Esophagus muscularis mucosa (tissue), 4 donors: ENCODE measurements around the gene TMCC1. TPM values are rescaled to one million over a fixed set of nuclear protein-coding genes. Genes with fewer than 3 reads are reported as not detected.

ENCODE experiments used
- DNase-seq: peaks from one replicate; pipeline ENCODE4 v3.0.0-alpha.2; 2017; ENCODE audit errors: extremely low spot score
- H3K27ac ChIP-seq, 4 donors: fragments of 200-600 bp; sonication (generic); replicated peaks in 1 of 4; 1 replicate in 3 of 4; 2 replicates in 1 of 4; pipeline ENCODE4 v1.5.1; 2016 to 2019; ENCODE audit warnings: mild to moderate bottlenecking in 1 of 4
- H3K27me3 ChIP-seq, 4 donors: fragments of 200-600 bp; sonication (generic); one replicate each; pipeline versions ENCODE4 v1.5.1 to v1.6.0; 2016 to 2019
- H3K36me3 ChIP-seq, 4 donors: fragments of 200-600 bp; sonication (generic); one replicate each; pipeline ENCODE4 v1.5.1; 2016 to 2019
- H3K4me1 ChIP-seq, 4 donors: fragments of 200-600 bp; sonication (generic); one replicate each; pipeline ENCODE4 v1.5.1; 2016 to 2019
- H3K4me3 ChIP-seq, 4 donors: fragments of 200-600 bp; sonication (generic); 1 replicate in 2 of 4; 2 replicates in 2 of 4; pipeline ENCODE4 v1.5.1; 2016 to 2019; ENCODE audit warnings: mild to moderate bottlenecking in 4 of 4, moderate library complexity in 1 of 4
- H3K9me3 ChIP-seq, 4 donors: fragments of 200-600 bp; sonication (generic); 1 replicate in 3 of 4; 2 replicates in 1 of 4; pipeline ENCODE4 v1.5.1; 2016 to 2019
- EP300 ChIP-seq: sonication (generic); formaldehyde crosslinking; IDR thresholded peaks from one replicate; pipeline ENCODE4 v1.6.1; 2017; ENCODE audit warnings: antibody characterized with exemption
- POLR2A ChIP-seq: fragments of 450-650 bp; IDR thresholded peaks from one replicate; pipeline ENCODE4 v1.6.1; 2017; ENCODE audit warnings: antibody characterized with exemption, moderate library complexity, mild to moderate bottlenecking, low read depth
- POLR2AphosphoS5 ChIP-seq, 2 donors: sonication (generic); formaldehyde crosslinking; IDR thresholded peaks; one replicate each; pipeline ENCODE4 v1.6.1; 2017; ENCODE audit warnings: antibody characterized with exemption in 2 of 2
- WGBS: methylation state at CpG from one replicate; pipeline ENCODE4 v1.1.5; 2018; 5-methylcytosine and 5-hydroxymethylcytosine counted together
- intact Hi-C: fragments of 100-400 bp; cut with DNase I; formaldehyde crosslinking; loops from one replicate; pipeline ENCODE4 v1.15.1; 2023
- total RNA-seq, 4 donors: library from RNA; depleted of rRNA; stranded (reverse); fragments of >200 nt; gene quantifications; one replicate each; pipeline versions ENCODE4 v1.1.0 to v1.2.1, GENCODE V29; 2016
- TF ChIP-seq, protein P1 (sequence below), 3 experiments: fragments of 200-600 bp in 2 of 3; fragments of 450-650 bp in 1 of 3; sonication (generic) in 2 of 3; IDR thresholded peaks; one replicate each; pipeline ENCODE4 v1.5.1; 2017 to 2019; ENCODE audit warnings: antibody characterized with exemption in 3 of 3, mild to moderate bottlenecking in 2 of 3, moderate library complexity in 1 of 3

TMCC1 gene
- total RNA-seq, 4 donors from 2014 or later: 24.5 to 36.2 (median 28.9) TPM

DNA sequence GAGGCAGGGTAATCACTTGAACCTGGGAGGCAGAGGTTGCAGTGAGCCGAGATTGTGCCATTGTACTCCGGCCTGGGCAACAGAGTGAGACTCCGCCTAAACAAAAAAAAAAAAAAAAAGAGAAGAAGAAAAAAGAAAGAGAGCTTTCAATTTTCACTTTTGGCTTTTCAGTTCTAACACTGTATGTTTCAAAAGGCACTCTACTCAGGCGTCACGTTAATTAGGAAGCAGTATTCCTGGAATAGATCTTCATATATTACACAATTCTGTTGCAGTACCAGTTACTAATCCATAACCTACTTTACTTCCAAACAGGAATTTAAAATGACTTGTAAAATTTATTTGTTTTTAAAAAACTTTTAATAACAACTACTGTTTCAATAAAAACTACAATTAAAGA is 155.3 kb downstream of the TMCC1 start:
- Histone ChIP-seq H3K27ac (no peak overlapping the region), H3K9me3 (no peaks in the 10 kb centered on the region), H3K36me3 (peaks cover 0 to 5% (median 0%) of the 10 kb centered on the region in 4 donors), H3K4me1 (peaks cover 0 to 32% (median 6%) of the 10 kb centered on the region in 4 donors), H3K4me3 (no peak overlapping the region), H3K27me3 (no peaks in the 10 kb centered on the region)
- no peak for TF ChIP-seq POLR2A
- TF ChIP-seq, protein P1, sequence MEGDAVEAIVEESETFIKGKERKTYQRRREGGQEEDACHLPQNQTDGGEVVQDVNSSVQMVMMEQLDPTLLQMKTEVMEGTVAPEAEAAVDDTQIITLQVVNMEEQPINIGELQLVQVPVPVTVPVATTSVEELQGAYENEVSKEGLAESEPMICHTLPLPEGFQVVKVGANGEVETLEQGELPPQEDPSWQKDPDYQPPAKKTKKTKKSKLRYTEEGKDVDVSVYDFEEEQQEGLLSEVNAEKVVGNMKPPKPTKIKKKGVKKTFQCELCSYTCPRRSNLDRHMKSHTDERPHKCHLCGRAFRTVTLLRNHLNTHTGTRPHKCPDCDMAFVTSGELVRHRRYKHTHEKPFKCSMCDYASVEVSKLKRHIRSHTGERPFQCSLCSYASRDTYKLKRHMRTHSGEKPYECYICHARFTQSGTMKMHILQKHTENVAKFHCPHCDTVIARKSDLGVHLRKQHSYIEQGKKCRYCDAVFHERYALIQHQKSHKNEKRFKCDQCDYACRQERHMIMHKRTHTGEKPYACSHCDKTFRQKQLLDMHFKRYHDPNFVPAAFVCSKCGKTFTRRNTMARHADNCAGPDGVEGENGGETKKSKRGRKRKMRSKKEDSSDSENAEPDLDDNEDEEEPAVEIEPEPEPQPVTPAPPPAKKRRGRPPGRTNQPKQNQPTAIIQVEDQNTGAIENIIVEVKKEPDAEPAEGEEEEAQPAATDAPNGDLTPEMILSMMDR (IDR thresholded peaks at IDR 0.05): no peak
- no peak for TF ChIP-seq EP300
- no peak for DNase-seq
- intact Hi-C loops: no loop called here
- 85% methylated on average over 5 of the region's 5 CpGs for WGBS

DNA sequence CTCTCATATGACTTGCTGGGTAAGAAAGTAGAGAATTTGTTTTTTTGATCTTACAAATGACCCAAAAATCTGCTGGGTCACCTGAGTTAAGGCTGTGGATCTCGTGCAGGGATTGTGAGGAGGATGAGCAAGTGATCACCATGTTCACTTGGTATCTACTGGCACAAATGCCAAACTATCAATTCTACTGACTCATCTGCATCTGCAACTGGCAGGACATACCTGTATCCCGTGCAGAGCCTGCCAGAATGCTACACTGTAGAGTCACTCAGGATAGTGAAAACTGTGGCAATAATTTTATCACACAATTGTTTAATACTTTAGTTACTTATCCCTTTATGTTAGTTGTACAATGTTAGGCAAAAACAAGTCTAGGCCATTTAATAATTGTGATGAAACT is 157.4 kb downstream of the TMCC1 start:
- Histone ChIP-seq H3K9me3 (no peaks in the 10 kb centered on the region), H3K27me3 (no peaks in the 10 kb centered on the region), H3K4me1 (peaks cover 0 to 28% (median 15%) of the 10 kb centered on the region in 4 donors), H3K4me3 (no peak overlapping the region), H3K36me3 (peaks cover 0 to 5% (median 0%) of the 10 kb centered on the region in 4 donors), H3K27ac (no peak overlapping the region)
- no peak for DNase-seq
- WGBS: 88% methylated on average over 2 of the region's 2 CpGs
- TF ChIP-seq POLR2AphosphoS5 (IDR thresholded peaks at IDR 0.05) (no peak), POLR2A (no peak), EP300 (no peak)
- TF ChIP-seq, protein P1 (IDR thresholded peaks at IDR 0.05): no peak
- intact Hi-C loops: no loop called here

DNA sequence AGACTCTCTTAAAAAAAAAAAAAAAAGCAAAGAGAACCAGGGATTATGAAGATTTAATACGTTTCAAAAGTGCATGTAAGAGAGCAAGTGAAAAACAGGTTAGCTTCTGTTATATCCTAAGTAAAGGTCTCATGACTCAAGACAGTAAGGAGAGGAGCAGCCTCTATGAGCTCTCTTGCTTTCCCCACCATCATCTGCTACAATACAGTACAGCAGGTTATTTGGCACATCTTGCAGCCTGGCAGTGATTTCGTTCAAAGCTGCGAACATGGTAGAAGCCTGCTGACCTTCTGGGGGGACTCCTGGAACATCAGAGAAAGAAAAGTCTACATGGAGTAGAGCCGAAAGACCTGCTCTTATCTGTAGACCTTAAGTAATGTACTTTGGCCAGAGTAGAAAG is 157.9 kb downstream of the TMCC1 start:
- H3K4me1 ChIP-seq: peaks cover 0 to 24% (median 14%) of the 10 kb centered on the region in 4 donors
- DNase-seq: no peak
- H3K9me3 ChIP-seq: no peaks in the 10 kb centered on the region
- TF ChIP-seq EP300 (no peak), POLR2A (no peak), POLR2AphosphoS5 (IDR thresholded peaks at IDR 0.05) (no peak)
- TF ChIP-seq, protein P1 (IDR thresholded peaks at IDR 0.05): no peak
- H3K4me3 ChIP-seq: no peak overlapping the region
- H3K27me3 ChIP-seq: no peaks in the 10 kb centered on the region
- WGBS: 74% methylated on average over 4 of the region's 4 CpGs
- intact Hi-C loops: no loop called here
- H3K36me3 ChIP-seq: peaks cover 0 to 5% (median 0%) of the 10 kb centered on the region in 4 donors
- no peak overlapping the region for H3K27ac ChIP-seq

DNA sequence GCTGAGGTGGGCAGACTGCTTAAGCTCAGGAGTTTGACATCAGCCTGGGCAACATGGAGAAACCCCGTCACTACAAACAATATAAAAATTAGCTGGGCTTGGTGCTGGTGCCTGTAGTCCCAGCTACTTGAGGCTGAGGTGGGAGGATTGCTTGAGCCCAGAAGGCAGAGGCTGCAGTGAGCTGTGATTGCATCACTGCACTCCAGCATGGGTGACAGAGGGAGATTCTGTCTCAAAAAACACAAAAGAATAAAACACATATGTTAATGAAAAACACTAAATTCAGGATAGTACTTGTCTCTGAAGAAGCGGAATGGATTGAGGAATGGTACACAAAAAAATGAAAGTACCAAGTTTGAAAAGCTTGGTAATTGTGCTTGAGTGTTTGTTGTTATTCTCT is 159.1 kb downstream of the TMCC1 start:
- Histone ChIP-seq H3K36me3 (peaks cover 0 to 5% (median 0%) of the 10 kb centered on the region in 4 donors), H3K27ac (no peak overlapping the region), H3K27me3 (no peaks in the 10 kb centered on the region), H3K4me3 (no peak overlapping the region), H3K4me1 (peaks cover 0 to 23% (median 14%) of the 10 kb centered on the region in 4 donors), H3K9me3 (no peaks in the 10 kb centered on the region)
- intact Hi-C loops: no loop called here
- TF ChIP-seq EP300 (no peak), POLR2A (no peak), POLR2AphosphoS5 (IDR thresholded peaks at IDR 0.05) (no peak)
- TF ChIP-seq, protein P1 (IDR thresholded peaks at IDR 0.05): no peak
- DNase-seq: no peak
- WGBS: 93% methylated on average over 2 of the region's 2 CpGs
